IPS-15b (cell line): Measurements from ENCODE around the gene TBC1D10A.
"Not testable (repeated sequence)": the region's sequence is repeated elsewhere in the genome, so short reads cannot be mapped to it uniquely, and the experiment has no call there.

Source experiments
- H3K27me3 ChIP-seq: one replicate; pipeline ENCODE4 v1.6.1; 2013; ENCODE audit warnings: low read length; ENCODE audit not compliant: control insufficient read depth, insufficient read depth
- H3K36me3 ChIP-seq: one replicate; pipeline ENCODE4 v1.6.1; 2013; ENCODE audit warnings: low read length; ENCODE audit not compliant: control insufficient read depth, insufficient read depth
- H3K4me1 ChIP-seq: one replicate; pipeline ENCODE4 v1.6.1; 2013; ENCODE audit warnings: mild to moderate bottlenecking, low read length; ENCODE audit not compliant: control insufficient read depth, insufficient read depth
- H3K4me3 ChIP-seq: one replicate; pipeline ENCODE4 v1.5.1; 2013; ENCODE audit warnings: low read depth, low read length
- H3K9ac ChIP-seq: one replicate; pipeline ENCODE4 v1.6.1; 2013; ENCODE audit warnings: low read depth, mild to moderate bottlenecking, low read length
- H3K9me3 ChIP-seq: one replicate; pipeline ENCODE4 v1.6.1; 2013; ENCODE audit warnings: mild to moderate bottlenecking, low read length; ENCODE audit not compliant: control insufficient read depth, insufficient read depth

Gene TBC1D10A

GRCh38 chr22:30340911-30341685, 14.4 kb upstream of the TBC1D10A start:
- H3K4me1 ChIP-seq = no peaks in the 10 kb centered on the region
- H3K27me3 ChIP-seq = no peaks in the 10 kb centered on the region
- H3K4me3 ChIP-seq = no peak overlapping the region
- H3K9me3 ChIP-seq = no peaks in the 10 kb centered on the region
- peaks cover 89% of the 10 kb centered on the region for H3K36me3 ChIP-seq
- H3K9ac ChIP-seq = no peak overlapping the region

- Histone ChIP-seq H3K36me3 (peaks cover 89% of the 10 kb centered on the region), H3K27me3 (no peaks in the 10 kb centered on the region), H3K9ac (no peak overlapping the region), H3K4me3 (no peak overlapping the region), H3K9me3 (no peaks in the 10 kb centered on the region), H3K4me1 (no peaks in the 10 kb centered on the region)
Measured at GRCh38 chr22:30338802-30339201, 12.1 kb upstream of the TBC1D10A start.

GRCh38 chr22:30338341-30338740, 11.6 kb upstream of the TBC1D10A start:
- H3K36me3 ChIP-seq = peaks cover 90% of the 10 kb centered on the region
- not testable (repeated sequence) for H3K9me3 ChIP-seq, H3K4me1 ChIP-seq

GRCh38 chr22:30337461-30337778, 10.7 kb upstream of the TBC1D10A start:
- Histone ChIP-seq H3K27me3 (no peaks in the 10 kb centered on the region), H3K4me1 (no peaks in the 10 kb centered on the region), H3K9me3 (no peaks in the 10 kb centered on the region), H3K9ac (no peak overlapping the region), H3K36me3 (peaks cover 92% of the 10 kb centered on the region), H3K4me3 (no peak overlapping the region)

More at GRCh38 chr22:30338341-30338740, 11.6 kb upstream of the TBC1D10A start:
- H3K9ac ChIP-seq, H3K4me3 ChIP-seq, H3K27me3 ChIP-seq: not testable (repeated sequence)

- H3K36me3 ChIP-seq = peaks cover 89% of the 10 kb centered on the region
- H3K9ac ChIP-seq = no peak overlapping the region
- H3K27me3 ChIP-seq = no peaks in the 10 kb centered on the region
- H3K4me1 ChIP-seq = no peaks in the 10 kb centered on the region
- no peaks in the 10 kb centered on the region for H3K9me3 ChIP-seq
- H3K4me3 ChIP-seq = no peak overlapping the region
Measured at GRCh38 chr22:30336752-30337460, 10.2 kb upstream of the TBC1D10A start.

DNA sequence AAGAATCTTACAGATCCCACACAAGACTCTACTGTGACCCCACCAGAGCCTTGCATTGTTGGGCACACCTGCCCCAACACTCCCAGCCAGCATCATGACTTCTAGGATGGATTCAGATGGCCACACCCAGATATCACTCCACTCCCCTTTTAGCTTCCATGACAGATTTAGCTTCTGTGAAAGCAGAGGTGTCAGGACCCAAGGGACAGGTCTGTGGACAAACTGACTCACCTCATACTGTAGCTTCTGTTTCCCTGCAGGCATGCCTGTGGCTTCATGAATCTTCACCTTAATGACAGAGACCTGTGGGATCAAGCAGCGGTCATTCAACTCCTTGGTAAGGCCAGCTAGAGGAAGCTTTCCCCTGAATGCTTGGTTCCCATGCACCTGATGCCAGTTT, 8.5 kb upstream of the TBC1D10A start:
- Histone ChIP-seq H3K4me3 (no peak overlapping the region), H3K27me3 (no peaks in the 10 kb centered on the region), H3K9me3 (no peaks in the 10 kb centered on the region), H3K36me3 (peaks cover 77% of the 10 kb centered on the region), H3K9ac (no peak overlapping the region), H3K4me1 (no peaks in the 10 kb centered on the region)

DNA sequence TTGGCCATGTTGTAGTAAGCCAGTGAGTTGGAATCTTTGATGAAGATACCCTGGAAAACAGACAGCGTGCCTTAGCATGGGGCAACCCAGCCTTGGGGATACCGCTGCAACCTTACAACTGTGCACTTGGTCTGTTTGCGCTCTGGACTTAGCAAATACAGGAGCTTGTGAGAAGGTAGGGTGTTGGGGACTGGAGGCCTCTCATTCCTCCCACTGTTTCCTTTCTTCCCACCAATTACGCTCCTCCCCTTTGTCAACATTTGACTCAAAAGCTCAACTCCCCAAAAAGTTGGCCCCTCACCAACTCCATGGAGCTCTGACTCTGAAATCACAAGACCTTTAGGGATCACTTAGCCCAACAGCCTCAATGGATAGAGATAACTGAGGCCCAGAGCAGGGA, 7.9 kb upstream of the TBC1D10A start:
- no peaks in the 10 kb centered on the region for H3K9me3 ChIP-seq
- H3K27me3 ChIP-seq = no peaks in the 10 kb centered on the region
- H3K36me3 ChIP-seq = peaks cover 71% of the 10 kb centered on the region
- no peak overlapping the region for H3K4me3 ChIP-seq
- no peaks in the 10 kb centered on the region for H3K4me1 ChIP-seq
- no peak overlapping the region for H3K9ac ChIP-seq

- no peaks in the 10 kb centered on the region for H3K9me3 ChIP-seq
- no peaks in the 10 kb centered on the region for H3K27me3 ChIP-seq
- no peaks in the 10 kb centered on the region for H3K4me1 ChIP-seq
- no peak overlapping the region for H3K4me3 ChIP-seq
- peaks cover 65% of the 10 kb centered on the region for H3K36me3 ChIP-seq
- H3K9ac ChIP-seq = no peak overlapping the region
Measured at GRCh38 chr22:30333707-30334087, 7.0 kb upstream of the TBC1D10A start.

DNA sequence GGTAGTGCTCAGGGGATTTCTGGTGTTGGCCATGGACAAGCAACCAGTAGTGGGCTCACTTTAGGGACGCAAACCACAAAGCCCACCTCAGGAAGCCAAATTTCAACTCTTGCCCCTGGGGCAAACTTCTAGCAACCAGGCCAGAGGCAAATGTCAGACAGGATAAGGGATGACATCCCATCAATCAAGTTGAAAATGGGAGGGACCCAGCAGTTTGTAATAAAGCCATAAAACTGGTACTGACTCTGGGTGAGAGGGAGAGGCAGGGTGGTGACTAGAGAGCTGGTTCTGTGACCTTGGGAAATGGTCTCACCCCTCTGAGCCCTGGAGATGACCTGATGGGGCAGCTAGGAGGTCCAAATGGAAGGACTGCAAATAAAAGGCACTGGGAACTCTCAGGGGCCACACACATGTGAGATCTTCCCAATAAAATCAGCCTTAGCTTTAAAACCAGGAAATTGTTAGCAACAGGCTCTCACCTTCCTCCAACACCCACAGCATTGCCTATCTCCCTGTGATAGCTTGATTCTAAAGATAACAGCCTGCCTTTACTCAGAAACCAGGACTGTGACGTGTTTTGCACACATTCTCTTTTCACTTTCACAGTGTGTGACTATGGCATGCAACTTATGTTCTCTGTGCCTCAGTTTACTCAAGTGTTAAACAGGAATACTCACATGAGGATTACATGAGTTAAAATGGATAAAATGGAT, 6.4 kb upstream of the TBC1D10A start:
- H3K27me3 ChIP-seq = no peaks in the 10 kb centered on the region
- H3K36me3 ChIP-seq = peaks cover 61% of the 10 kb centered on the region
- H3K9me3 ChIP-seq = no peaks in the 10 kb centered on the region
- H3K4me1 ChIP-seq = peaks cover under 1% of the 10 kb centered on the region
- H3K9ac ChIP-seq = no peak overlapping the region
- no peak overlapping the region for H3K4me3 ChIP-seq

GRCh38 chr22:30332551-30332950, 5.8 kb upstream of the TBC1D10A start:
- Histone ChIP-seq H3K4me1 (peaks cover 5% of the 10 kb centered on the region), H3K9ac (no peak overlapping the region), H3K27me3 (no peaks in the 10 kb centered on the region), H3K36me3 (peaks cover 56% of the 10 kb centered on the region), H3K9me3 (no peaks in the 10 kb centered on the region), H3K4me3 (no peak overlapping the region)

DNA sequence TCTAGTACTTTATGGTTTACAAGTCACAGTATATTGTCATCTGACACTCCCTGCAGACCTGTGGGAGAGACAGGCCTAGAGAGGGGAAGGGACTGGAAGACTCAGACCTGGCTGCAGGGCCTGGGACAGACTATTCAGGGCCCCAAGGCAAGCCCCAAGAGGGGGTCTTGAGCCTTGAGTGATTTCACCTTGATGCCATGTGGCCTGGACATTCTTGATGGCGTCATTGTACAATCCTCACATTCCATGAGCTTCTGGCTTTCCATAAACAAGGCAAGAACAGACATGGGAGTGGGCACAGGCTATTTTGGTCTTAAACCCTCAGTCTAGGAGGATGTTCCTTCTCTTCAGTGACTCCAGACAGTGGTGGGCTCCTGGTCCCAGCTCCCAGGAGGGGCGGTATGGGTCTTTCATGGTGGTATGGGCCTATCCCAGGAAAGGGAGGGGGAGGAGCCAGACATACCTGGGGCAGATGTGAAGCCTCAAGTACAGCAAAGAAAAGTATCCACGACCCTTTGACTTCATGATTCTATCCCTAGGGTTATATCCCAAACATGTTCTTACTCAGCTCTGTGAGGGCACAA, 1.8 kb upstream of the TBC1D10A start:
- no peaks in the 10 kb centered on the region for H3K27me3 ChIP-seq
- H3K4me3 ChIP-seq = no peak overlapping the region
- H3K36me3 ChIP-seq = peaks cover 17% of the 10 kb centered on the region
- H3K9ac ChIP-seq = no peak overlapping the region
- peaks cover 10% of the 10 kb centered on the region for H3K4me1 ChIP-seq
- H3K9me3 ChIP-seq = no peaks in the 10 kb centered on the region
